UCSD-AML1 (cell line): ENCODE measurements around the gene PPP1R12B.
"Not testable (repeated sequence)": the region's sequence is repeated elsewhere in the genome, so short reads cannot be mapped to it uniquely, and the experiment has no call there.

Source experiments
- DNase-seq: peaks from one replicate; lab custom pipeline; 2025; ENCODE audit not compliant: unreplicated experiment; lab: John Stamatoyannopoulos, UW

PPP1R12B gene

GRCh38 chr1:202597090-202597761 lies 248.7 kb downstream of the PPP1R12B start:
- no peak for DNase-seq

DNA sequence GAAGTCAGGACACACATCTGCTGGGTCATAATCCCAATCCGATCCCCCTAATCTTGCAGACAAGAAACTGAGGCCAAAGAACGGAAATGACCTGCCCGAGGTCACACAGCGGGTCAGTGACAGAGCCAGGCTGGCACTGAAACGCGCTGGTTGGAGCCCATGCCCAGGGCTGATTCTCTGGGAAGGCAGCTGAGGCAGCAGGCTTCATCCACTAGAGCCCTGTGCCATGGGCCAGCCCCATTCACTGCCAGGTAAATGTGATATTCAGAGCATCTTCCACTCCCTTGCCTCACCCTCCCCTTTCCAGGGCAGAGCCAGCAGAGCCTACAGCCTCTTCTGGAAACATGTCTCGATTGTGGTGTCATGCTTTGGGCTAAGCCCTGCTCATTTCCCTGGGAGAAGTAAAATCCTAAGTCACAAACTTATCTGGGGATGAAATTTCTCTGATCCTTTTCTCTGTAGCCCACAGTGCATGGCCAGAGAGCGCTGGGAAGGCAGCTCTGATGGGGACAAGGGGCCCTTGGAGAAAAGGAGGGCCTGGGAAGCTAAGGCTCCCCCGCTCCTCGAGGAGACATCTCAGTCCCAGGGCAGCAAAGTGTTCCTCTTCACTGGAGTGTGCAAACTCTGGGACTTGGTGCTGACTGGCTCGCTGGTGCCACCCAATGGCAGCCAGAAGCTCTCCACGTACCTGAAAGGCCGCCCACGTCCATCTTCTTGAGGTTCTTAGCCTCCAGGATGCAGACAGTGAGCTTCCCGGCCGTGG lies 251.4 kb downstream of the PPP1R12B start:
- DNase-seq = peak; percentile 59

DNA sequence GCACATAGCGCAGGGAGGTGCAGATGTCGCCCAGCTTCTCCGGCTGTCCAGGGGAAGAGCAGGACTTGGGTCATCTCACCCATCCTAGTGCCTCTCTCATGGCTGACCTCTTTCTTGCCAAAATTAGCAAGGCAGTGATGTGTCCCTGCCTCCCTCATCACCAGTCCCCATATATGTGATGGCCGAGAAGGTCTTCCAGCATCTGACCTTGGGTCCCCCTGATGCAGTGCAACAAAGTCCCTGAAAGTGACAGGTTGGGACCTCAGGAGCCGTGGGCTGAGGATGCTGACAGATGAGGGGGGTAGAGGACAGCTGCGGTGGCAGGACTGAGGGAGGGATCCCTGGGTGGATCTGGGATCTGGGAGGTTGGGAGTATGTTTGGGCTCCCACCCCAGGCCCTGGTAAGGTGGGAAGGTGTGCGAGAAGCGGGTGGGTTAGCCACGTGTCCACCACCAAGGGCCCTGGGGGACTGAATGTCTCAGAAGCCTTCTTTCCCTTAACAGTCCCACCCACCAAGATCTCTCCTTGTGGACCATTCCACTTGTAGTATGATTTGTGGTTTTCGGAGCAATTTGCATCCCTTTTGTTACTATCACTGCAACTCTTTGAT lies 252.0 kb downstream of the PPP1R12B start:
- no peak for DNase-seq

- DNase-seq = no peak
These were observed 254.9 kb downstream of the PPP1R12B start for GRCh38 chr1:202603435-202603834.

DNA sequence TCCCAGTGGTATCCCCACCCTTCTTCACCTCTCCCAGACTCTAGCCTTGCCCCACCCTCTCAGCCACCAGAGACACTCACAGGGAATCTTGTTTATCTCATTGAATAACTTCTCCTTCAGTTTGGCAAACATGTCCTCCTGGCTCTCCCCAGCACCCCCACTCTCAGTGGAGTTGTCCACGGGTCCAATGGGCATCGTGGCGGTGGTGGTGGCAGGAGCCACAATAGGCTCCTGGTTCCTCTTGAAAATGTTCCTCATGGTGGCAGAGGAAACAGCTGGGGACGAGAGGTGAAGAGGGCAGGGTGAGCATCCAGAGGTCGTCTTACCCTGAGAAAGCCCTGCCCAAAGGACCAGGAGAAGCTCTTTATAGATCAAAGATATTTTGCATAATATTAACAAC lies 257.0 kb downstream of the PPP1R12B start:
- no peak for DNase-seq

- not testable (repeated sequence) for DNase-seq
These were observed 263.5 kb downstream of the PPP1R12B start for GRCh38 chr1:202612036-202612435.

GRCh38 chr1:202613571-202613970 lies 265.1 kb downstream of the PPP1R12B start:
- DNase-seq = no peak

- DNase-seq = not testable (repeated sequence)
These were observed 266.1 kb downstream of the PPP1R12B start for GRCh38 chr1:202614363-202615207.

GRCh38 chr1:202615208-202615500 lies 266.7 kb downstream of the PPP1R12B start:
- not testable (repeated sequence) for DNase-seq

- peak; percentile 87 for DNase-seq
These were observed 267.2 kb downstream of the PPP1R12B start for GRCh38 chr1:202615501-202616354.

GRCh38 chr1:202616355-202616915 lies 267.9 kb downstream of the PPP1R12B start:
- no peak for DNase-seq

GRCh38 chr1:202619012-202619411 lies 270.5 kb downstream of the PPP1R12B start:
- DNase-seq = not testable (repeated sequence)

DNA sequence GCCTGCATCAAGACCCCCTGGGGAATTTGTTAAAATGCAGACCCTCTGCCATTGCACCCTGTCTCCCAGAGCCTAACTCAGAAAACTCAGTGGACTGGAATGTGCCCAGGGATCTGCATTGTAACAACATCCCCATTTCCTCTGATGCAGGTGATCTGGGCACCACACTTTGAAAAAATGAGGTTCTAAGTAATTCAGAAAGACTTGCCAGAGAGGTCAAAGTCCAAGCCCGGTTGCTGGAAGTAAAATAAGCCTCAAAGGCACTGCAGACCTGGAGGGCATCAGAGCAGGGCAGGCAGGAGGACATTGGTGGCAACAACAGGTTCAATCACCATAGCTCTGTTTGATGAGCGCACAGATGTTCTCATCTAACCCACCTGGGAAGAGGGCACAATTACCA lies 271.0 kb downstream of the PPP1R12B start:
- no peak for DNase-seq

- not testable (repeated sequence) for DNase-seq
These were observed 271.5 kb downstream of the PPP1R12B start for GRCh38 chr1:202620036-202620435.

DNA sequence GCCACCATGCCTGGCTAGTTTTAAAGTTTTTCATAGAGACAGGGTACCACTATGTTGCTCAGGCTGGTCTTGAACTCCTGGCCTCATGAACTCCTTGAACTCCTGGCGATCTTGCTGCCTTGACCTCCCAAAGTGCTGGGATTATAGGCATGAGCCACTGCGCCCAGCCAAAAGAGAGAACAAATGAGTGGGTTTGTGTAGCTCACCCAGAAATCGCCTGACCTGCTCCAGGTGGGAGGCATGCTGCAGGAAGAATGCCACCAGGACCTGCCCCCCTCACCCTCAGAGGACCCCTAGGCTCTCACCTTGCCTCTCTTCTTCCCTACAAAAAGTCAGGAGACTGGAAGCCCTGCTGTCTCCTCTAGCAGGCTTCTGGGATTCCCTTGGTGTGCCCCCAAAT lies 272.9 kb downstream of the PPP1R12B start:
- no peak for DNase-seq

GRCh38 chr1:202622388-202622787 lies 273.9 kb downstream of the PPP1R12B start:
- no peak for DNase-seq

DNA sequence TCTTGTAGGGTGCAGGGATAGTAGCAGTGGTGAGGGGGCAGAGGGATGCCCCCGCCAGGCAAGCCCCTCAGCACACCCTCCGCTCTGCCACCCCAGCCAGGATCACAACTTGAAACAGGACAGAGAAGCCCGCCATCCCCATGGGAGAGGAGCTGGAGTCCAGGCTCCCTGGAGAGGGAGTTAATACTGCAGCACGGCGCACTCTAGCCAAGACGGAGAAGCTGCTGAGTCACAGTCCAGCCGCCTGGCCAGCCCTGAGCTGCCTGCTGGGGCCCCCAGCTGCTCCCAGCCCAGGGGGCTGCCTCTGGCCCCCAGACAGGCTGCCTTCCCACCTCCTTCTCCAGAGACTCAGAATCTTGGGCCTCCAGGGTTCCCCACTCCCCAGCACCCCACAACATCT lies 274.6 kb downstream of the PPP1R12B start:
- no peak for DNase-seq

- not testable (repeated sequence) for DNase-seq
These were observed 275.0 kb downstream of the PPP1R12B start for GRCh38 chr1:202623476-202623875.

DNA sequence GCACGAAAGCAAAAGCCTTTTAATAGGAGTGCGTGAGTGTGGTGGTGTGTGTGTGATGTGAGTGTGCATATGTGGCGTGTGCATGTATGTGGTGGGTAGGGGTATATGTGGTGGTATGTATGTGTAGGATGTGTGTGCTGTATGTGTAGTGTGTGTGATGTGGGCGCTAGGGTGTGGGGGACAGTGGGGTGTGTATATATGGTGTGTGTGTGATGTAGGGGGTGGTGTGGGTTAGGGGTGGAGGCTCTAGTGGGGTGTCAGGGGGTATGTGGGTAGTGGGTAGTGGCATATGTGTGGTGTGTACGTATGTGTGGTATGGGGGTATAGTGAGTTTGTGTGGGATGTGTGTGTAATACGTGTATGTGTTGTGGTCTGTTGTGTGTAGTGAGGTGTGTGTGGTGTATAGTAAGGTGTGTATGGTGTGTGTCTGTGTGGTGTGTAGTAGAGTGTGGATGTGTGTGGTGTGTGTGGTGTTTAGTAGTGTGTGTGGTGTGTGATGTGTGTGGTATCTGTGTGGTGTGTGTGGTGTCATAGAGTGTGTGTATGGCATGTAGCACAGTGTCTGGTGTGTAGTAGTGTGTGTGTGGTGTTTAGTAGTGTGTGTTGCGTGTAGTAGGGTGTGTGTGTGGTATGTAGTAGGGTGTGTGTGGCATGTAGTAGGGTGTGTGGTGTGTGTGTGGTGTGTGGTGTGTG lies 275.7 kb downstream of the PPP1R12B start:
- no peak for DNase-seq

DNA sequence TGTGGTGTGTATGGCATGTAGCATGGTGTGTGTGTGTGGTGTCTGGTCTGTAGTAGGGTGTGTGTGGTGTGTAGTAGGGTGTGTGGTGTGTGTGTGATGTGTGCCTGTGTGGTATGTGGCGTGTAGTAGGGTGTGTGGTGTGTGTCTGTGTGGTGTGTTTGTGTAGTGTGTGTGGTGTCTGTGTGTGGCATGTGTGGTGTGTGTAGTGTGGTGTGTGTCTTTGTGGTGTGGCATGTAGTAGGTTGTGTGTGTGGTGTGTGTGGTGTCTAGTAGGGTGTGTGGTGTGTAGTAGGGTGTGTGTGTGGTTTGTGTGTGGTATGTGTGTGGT lies 276.2 kb downstream of the PPP1R12B start:
- DNase-seq = no peak
